TTC549 (cell line): ENCODE results near the gene IQCE.

Experiments used
- FAIRE-seq: peaks from 2 replicates; lab custom pipeline; 2012; peaks lifted over from hg19 to GRCh38; lab: Jason Lieb, UNC

The IQCE gene

DNA sequence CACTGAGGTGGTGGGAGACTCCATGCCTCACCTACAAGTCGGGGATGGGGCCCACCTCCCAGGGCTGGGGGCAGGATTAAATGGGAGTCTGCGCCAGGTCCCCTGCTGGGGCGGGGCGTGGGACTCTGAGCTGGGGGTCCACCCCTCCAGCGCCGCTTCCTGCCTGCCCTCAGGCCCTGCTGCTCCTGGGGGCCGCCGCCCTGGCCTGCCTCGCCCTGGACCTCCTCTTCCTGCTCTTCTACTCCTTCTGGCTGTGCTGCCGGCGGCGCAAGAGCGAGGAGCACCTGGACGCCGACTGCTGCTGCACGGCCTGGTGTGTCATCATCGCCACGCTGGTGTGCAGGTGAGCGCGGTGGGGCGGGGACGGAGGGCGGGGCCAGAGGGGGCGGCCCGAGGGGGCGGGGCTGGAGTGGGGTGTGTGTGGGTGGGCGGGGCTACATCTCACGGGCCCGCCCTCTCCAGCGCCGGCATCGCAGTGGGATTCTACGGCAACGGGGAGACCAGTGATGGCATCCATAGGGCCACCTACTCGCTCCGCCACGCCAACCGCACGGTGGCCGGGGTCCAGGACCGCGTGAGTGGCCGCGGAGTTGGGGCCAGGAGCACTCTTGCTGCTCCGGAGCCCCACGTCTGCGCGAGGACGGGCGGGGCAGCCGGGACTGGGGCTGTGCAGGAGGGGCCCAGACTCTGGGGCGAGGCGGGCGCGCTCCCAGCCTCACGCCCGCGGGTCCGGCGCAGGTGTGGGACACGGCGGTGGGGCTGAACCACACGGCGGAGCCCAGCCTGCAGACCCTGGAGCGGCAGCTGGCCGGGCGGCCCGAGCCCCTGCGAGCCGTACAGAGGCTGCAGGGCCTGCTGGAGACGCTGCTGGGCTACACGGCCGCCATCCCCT, 88.1 kb downstream of the IQCE start:
- no peak for FAIRE-seq

DNA sequence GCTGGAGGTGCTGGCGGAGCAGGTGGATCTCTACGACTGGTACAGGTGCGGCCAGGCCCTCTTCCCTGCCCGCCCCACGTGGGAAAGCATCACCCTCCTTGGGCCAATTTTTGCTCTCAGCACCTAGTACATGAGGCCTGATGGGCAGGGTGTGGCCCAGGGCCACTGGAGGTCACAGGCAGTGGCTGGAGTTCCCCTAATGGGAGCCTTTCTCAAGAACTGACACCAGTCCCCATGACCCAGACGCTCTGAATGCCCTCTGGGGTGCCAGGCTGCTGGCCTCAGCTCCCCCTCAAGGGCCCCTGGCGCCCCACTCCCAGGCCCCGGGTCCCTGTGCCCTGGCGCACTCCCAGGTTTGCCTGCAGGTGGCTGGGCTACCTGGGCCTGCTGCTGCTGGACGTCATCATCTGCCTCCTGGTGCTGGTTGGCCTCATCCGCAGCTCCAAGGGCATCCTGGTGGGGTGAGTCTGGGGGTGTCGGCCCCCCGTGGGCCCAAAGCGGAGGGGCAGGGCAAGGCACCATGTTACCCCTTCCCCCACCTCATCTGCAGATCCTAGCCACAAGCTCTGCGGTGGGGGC, 88.9 kb downstream of the IQCE start:
- no peak for FAIRE-seq

- no peak for FAIRE-seq
Observed at GRCh38 chr7:2649139-2649838, 90.5 kb downstream of the IQCE start.

GRCh38 chr7:2649991-2650390, 91.2 kb downstream of the IQCE start:
- no peak for FAIRE-seq

- no peak for FAIRE-seq
Observed at GRCh38 chr7:2650451-2650850, 91.7 kb downstream of the IQCE start.

DNA sequence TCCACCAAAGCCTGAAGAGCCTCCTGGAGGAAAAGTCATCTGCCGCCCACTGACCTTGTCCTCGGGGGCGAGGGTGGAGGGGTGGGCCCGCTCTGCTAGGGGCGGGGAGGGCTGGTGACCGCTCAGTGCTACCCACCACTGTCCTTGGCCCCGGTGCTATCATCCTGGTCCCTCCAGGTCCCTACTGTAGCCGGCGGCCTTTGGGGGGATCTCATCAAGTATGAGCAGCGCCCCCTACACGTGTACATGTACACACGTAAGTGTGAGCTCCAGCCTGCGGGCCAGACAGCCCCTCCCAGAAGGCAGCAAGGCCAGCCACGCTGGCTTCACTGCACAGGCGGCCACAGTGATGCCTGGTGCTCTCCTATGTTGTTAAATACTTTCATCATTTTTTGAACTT, 92.6 kb downstream of the IQCE start:
- no peak for FAIRE-seq

DNA sequence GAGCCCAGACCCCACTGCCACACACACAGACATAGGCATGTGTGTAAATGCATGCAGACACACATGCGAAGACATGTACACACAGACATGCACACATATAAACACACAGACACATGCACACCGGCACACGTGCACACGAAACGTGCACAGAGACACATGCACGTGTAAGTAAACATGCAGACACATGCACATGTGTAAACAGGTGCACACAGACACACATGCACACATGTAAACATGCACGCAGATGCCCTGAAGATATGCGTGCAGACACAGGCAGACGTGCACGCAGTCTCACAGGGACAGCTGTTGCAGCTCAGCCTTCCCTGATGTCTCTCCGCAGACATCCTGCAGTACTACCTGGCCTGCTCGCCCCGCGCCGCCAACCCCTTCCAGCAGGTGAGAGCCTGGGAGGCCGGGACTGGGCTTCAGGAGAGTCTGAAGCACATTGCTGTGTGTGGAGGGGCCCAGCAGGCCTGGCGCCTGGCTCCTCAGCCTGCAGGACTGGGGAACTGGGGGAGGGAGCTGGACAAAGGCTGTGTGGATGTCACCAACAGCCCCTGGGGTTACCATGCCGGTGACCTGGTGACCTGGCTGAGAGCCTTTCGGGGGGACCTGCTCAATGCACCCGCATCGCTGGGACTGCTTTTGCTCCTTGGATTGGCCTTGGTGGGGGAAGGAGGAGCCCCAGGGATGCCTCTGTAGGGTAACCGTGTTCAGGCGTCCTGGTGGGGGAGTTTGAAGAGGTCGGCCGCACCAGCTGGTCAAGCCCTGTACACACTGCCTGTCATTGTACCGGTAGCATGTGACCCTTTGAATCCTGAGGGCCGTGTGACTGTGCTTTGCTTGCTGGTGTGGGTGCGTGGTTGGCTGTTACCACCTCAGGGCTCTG, 93.3 kb downstream of the IQCE start:
- no peak for FAIRE-seq

GRCh38 chr7:2652736-2653060, 93.9 kb downstream of the IQCE start:
- FAIRE-seq, result no peak

DNA sequence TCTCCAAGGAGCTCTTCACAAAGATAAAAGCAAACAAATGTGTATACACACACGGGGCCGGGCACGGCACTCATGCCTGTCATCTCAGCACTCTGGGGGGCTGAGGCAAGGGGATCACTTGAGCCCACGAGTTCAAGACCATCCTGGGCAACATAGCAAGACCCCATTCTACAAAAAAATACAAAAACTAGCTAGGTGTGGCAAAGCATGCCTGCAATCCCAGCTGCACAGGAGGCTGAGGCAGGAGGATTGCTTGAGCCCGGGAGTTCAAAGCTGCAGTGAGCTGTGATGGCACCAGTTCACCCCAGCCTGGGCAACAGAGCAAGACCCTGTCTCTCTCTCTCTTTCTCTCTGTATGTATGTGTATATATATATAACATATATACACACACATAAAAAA, 95.3 kb downstream of the IQCE start:
- FAIRE-seq, result no peak

GRCh38 chr7:2655870-2656614, 97.3 kb downstream of the IQCE start:
- no peak for FAIRE-seq

DNA sequence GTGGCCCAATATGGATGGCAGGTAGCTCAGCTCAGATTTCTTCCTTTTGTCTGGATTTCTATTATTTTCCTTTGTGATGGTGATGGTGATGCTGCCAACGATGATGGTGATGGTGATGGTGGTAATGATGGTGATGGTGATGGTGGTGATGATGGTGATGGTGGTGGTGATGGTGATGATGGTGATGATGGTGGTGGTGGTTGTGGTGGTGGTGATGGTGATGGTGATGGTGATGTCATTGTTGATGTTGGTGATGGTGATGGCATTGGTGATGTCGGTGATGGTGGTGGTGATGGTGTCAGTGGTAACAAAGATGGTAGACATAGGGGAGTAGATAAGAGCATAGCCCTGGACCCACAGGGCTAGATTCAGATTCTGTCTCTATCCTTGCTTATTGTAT, 98.4 kb downstream of the IQCE start:
- no peak for FAIRE-seq

DNA sequence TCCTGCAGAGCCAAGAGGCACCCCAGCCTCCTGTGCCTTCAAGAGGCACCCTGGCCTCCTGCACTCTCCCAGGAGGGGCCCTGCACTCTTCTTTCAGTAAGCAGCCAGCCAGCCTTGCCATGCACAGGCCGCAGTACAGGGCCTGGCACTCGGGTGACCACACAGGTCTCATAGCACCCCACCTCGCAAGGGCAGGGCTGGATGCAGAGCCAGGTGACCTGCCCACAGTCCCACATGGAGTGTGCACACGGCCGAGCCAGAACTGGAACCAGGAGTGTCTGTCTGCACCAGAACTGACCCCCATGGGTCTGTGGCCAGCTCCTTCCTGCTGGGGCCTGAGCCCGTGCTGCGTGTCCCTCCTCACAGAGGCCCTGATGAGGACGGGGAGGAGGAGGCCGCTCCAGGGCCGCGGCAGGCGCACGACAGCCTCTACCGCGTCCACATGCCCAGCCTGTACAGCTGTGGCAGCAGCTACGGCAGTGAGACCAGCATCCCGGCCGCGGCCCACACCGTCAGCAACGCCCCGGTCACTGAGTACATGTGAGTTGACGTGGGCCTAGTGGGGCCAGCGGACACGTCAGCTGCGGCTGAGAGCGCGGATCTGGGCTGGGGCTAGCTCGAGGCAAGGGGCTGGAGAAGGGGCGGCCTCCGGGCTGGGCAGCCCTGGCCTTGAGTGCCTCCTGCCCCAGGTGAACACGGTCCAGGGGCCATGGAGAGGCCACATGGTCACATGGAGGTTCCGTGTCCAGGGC, 99.3 kb downstream of the IQCE start:
- FAIRE-seq, result no peak

DNA sequence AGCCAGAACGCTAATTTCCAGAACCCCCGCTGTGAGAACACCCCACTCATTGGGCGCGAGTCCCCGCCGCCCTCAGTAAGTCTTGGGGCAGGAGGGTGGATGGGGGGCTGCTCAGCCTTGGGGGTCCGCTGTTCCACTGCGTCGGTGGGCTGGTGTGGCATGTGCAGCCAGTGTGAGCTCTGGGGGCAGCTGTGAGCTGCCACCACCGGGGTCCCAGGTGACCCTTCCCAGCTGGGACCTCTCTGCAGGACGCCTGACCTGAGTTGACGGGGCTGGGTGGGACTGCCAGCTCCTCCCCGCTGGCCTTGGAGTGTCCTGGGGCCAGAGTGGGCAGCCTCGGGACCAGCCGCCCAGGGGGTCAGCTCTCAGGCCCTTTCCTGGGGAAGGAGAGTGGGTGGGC, 100.2 kb downstream of the IQCE start:
- no peak for FAIRE-seq

DNA sequence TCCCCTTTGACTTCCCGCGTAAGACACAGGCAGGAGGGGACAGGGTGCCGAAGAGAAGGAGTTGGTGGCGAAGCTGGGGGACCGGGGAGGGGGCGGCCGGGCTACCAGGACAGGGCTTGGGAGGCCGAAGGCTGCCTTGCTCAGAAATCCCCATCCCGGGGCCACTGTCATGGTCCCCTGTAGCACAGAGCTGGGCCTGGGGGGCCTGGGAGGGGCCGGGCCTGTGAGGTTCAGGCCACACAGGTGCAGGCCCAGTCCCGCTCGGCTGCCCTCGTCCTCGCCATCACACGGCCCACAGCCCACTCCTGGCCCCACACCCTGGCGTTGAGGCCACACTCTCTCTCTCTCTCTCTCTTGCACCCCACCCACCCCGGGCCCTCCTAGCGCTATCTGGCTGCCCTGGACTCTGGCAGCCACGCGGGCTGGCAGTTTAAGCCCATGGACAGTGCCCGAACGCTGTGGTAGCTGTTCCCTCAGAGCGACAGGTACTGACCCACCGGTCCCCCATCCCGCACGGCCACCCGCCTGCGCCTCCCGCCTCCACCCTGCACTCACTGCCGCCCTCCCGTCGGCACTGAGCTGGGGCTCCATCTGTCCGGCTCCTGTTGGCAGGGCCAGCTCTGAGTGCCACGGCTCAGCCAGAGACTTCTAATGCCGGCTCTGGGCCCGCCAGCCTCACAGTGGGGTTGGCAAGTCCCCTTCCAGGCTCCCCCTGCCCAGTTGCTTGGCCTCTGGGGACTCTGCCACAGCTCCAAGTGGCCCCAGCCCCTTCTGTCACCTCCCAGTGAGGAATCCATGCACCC, 101.0 kb downstream of the IQCE start:
- no peak for FAIRE-seq

- FAIRE-seq, result no peak
Observed at GRCh38 chr7:2660359-2661095, 101.7 kb downstream of the IQCE start.

GRCh38 chr7:2661096-2661449, 102.3 kb downstream of the IQCE start:
- FAIRE-seq, result no peak

DNA sequence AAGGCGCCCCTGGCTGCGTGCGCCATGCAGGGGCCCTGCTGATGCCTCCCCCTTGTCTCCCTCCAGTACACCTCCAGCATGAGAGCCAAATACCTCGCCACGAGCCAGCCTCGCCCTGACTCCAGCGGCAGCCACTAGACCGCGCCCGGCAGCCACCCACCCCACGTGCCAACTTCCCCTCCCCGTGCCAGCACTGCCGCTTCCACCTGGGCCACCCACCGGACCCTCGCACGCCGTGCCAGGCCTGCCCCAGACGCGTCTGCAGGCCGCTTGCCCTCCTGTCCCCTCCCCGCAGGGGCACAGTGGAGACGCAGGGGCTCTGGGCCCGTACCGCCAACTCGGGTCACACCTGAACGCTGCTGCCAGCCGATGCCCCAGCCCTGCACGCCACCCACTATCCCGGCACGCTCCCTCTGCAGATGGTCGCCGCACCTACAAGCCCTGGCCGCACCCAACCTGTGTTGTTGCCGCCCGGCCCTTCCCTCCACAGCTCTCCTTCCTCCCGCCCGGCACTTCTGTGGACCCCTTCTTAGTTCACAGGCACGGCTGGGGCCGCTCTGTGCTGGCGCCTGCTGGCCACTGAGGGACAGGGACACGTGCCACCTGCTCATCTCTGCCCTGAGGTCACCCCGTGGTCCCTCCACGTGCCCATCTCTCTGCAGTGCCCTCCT, 103.0 kb downstream of the IQCE start:
- no peak for FAIRE-seq

DNA sequence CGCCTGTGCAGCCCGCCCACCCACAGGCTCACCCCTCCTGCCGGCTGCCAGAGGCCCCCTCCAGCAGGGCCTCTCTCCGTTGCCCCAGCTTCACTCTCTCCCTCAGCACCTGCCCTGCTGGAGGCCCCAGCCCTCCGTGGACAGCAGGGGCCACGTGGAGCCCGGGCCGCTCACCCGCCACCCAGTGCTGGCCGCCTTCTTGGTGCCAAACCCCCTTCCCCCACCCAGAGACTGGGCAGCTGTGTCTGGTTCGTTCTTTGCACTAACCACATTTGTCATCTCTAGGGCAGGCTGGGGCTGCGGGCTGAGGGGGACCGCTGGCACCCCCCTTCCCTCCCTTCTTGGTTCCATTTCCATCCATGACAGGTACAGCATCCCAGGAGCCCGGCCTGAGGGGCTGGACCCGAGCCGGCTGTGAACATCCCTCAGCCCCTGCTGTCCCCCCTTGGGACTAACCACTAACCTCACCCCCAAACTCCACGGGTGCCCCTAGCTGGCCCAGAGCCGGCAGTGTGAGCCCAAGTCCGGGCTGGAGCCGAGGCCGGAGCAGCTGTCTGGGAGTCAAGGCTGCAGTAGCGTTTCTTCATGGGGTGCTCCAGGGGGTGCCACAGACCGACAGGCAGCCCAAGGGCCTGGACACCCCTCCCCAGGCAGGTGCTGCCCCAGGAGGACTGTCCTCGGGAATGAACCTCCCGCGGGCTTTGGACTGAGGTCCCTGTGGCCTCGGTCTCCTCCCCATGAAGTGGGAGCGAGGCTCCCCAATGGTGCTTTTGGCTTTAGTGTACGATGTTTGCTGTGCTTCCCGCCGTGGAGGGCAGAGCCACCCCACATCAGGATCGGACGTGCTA, 103.7 kb downstream of the IQCE start:
- FAIRE-seq, result no peak
